GM18511 (cell line): Measurements from ENCODE around the gene GMIP.
"Not testable (repeated sequence)": the region's sequence is repeated elsewhere in the genome, so short reads cannot be mapped to it uniquely, and the experiment has no call there.

Source experiments
- ATAC-seq: cut with Tn5 transposase; IDR thresholded peaks from one replicate; pipeline ENCODE4 v1.9.1; 2021; ENCODE audit warnings: mild to moderate bottlenecking, moderate library complexity; ENCODE audit not compliant: unreplicated experiment

Gene GMIP

DNA sequence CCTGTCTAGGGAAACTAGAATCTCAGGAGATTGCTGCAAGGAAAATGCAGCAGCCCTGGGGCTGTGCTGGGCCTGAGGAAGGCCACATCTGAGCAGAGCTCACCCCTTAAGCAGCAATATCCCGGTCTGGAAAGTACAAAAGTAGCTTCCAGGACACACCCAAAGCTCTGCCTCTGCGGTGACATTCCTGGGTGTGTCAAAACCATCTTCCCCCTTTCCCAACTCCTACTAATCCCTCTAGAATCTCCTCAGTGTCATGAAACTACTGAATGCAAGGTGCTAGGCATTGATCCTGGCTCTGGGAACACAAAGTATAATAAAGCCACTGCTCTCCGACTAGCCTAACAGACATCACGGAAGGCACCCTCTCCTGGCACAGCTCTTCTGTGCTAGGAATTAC is 30.0 kb downstream of the GMIP start:
- no peak for ATAC-seq

DNA sequence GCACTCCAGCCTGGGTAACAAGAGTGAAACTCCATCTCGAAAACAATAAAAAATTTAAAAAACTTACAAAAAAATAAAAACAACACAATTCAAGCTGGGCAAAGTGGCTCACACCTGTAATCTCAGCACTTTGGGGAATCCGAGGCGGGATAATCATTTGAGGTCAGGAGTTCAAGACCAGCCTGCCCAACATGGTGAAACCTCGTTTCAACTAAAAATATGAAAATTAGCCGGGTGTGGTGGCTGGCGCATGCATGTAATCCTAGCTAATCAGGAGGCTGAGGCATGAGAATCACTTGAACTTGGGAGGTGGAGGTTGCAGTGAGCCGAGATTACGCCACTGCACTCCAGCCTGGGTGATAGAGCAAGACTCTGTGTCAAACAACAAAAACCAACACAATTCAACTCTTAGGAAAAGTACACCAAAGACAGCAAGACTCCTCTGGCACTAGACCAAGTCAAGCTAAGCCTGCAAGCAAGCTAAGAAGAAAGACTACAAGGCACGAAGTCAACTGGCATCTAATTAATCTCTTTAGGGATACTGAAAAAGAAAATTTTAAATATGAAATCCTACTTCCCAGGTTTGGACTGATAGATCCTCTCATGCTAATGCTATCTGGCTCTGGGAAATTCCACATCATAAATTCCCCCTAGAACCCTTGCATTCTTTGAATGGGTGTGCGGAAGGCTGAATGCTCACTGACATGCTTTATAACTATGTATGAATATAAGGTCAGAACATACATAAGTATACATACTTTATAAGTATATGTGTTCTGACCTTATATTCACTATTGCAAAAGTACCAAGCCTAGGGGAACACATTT is 32.9 kb downstream of the GMIP start:
- ATAC-seq, result no peak

DNA sequence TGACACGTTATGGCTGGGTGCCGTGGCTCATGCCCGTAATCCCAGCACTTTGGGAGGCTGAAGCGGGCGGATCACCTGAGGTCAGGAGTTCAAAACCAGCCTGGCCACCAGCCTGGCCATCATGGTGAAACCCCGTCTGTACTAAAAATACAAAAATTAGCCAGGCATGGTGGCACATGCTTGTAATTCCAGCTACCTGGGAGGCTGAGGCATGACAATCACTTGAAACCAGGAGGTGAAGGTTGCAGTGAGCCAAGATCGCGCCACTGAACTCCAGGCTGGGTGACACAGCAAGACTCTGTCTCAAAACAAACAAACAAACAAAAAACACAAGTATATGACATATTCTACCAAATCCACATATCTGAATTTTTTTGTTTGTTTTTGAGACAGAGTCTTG is 36.8 kb downstream of the GMIP start:
- ATAC-seq, result not testable (repeated sequence)

- no peak for ATAC-seq
Measured at GRCh38 chr19:19606021-19606420, 37.4 kb downstream of the GMIP start.

- ATAC-seq, result no peak
Measured at GRCh38 chr19:19602713-19603324, 40.6 kb downstream of the GMIP start.

GRCh38 chr19:19602136-19602712 is 41.2 kb downstream of the GMIP start:
- ATAC-seq, result no peak

DNA sequence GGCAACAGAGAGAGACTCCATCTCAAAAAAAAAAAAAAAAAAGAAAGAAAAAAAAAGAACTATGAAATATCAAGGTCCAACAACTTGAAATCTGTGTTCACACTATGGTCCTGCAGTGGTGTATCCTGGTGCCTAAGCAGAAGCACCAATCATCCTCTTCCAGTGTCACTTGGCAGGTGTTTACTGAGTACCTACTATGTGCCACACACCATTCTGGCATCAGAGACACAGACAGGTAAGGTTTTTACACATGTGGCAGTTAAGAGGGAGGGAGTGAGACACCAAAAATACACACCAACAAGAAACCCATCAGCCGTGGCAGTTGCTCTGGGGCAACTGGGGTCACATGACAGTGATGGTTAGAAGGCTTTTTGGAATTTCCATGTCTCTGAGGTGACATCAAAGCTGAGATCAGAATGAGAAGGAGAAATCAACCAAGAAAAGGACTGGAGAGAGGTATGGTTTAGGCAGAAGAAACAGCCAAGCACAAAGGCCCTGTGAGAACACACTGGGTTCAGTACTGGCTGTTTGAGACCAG is 42.6 kb downstream of the GMIP start:
- no peak for ATAC-seq

DNA sequence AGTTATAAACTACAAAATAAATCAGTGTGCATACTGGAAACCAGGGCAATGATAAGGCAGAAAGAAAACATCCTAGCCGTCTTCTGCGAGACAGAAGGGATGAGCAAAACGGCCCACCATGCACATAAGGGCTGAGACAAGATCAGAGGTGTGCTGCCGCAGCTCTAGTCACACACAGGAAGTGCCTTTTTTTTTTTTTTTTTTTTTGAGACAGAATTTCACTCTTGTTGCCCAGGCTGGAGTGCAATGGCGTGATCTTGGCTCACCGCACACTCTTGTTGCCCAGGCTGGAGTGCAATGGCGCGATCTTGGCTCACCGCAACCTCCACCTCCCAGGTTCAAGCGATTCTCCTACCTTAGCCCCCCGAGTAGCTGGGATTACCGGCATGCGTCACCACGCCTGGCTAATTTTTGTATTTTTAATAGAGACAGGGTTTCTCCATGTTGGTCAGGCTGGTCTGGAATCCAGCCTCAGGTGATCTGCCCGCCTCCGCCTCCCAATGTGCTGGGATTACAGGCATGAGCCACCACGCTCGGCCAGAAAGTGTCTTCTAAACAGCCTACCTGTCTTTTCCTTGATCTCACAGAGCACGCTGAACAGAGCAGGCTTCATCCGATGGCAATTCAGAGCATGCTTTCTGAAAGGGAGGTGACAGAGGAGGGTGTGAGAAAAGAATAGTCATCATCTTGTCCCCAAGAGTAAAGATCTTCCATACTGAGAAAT is 44.6 kb downstream of the GMIP start:
- peak; percentile 35 for ATAC-seq

DNA sequence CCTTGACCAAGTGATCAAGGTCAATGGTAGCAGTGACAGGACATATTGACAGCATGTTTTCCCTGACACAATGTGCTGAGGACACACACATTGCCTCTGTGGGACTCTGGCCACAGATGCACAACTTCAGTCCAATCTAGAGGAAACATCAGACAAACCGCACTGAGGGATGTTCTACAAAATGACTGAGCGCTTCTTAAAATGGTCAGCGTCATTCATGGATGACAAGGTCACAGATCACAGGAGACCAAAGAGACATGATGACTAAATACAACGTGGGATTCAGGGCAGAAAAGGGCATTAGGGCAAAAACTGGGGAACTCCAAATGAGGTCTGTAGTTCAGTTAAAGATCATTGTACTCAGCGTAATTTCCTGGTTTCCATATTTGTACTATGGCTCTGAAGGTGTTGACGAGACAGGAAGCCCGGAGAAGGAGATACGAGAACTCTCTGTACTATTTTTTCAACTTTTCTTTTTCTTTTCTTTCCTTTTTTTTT is 45.6 kb downstream of the GMIP start:
- ATAC-seq, result peak; percentile 71

GRCh38 chr19:19595171-19595701 is 48.2 kb downstream of the GMIP start:
- no peak for ATAC-seq

- no peak for ATAC-seq
Measured at GRCh38 chr19:19594381-19594780, 49.1 kb downstream of the GMIP start.

DNA sequence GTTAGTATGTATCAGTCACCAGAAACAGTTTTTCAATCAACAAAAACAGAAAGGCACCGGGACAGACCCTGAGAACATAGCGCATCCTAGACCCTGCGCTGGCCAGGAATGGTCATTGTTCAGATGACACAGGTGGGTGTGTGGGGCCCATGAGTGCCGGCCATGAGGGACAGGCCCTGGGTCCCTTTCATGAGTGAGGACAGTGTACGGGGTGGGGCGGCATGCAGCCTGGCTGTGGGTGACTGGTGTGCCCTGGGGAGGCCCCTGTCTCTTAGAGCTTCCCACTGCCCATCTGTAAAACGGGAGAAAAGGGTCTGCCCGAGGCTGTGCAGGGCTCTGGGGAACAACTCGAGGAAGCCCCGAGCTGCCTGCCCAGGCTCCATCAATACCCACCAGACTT is 50.8 kb downstream of the GMIP start:
- no peak for ATAC-seq

- peak; percentile 81 for ATAC-seq
Measured at GRCh38 chr19:19591133-19591825, 52.2 kb downstream of the GMIP start.

DNA sequence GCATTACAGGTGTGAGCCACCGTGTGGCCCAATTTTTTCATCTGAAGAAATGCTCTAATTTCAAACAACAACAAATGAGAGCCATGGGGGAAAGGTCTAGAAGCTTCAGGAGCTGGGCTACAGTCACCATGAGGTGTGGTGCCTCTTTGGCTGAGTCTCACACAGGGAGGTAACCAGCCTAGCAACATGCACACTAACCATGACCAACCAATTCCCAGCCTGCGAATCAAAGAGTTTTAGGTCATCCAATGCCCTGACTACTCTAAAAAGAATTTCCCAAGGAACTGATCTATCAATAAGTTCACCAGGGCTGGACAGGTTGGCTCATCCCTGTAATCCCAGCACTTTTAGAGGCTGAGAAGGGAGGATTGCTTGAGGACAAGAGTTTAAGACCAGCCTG is 54.9 kb downstream of the GMIP start:
- no peak for ATAC-seq

DNA sequence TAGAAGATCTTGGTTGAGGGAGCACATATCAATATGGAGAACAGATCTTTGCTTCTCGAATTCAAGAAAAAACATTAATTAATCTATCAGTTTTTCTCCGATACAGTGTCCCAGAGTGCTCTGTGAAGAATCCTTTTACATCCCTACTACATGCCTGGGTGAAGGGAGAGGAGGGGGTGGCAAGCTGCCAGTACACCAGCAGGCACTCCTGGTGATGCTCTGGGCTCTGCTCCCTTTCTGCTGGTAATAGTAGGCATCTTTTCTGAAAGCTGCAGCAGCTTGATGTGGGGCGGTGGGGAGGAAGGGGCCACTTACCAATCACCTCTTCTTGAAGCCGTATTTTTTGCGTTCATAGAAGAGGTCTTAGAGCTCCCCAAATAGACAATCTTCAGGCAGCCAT is 55.7 kb downstream of the GMIP start:
- no peak for ATAC-seq

DNA sequence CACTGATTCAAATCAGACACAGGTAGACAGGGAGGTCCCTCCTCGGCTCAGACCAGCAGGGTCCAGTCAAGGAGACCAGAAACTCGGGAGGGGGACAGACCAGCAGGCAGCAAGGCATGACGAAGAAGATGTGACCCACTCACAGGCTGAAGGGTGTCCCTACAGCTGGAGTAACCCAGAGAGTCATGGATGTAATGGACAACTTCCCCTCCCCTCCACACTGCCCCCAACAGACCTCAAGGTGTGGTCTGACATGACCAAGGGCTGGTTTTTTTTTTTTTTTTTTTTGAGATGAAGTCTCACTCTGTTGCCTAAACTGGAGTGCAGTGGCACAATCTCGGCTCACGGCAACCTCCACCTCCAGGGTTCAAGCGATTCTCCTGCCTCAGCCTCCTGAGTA is 59.1 kb downstream of the GMIP start:
- no peak for ATAC-seq

DNA sequence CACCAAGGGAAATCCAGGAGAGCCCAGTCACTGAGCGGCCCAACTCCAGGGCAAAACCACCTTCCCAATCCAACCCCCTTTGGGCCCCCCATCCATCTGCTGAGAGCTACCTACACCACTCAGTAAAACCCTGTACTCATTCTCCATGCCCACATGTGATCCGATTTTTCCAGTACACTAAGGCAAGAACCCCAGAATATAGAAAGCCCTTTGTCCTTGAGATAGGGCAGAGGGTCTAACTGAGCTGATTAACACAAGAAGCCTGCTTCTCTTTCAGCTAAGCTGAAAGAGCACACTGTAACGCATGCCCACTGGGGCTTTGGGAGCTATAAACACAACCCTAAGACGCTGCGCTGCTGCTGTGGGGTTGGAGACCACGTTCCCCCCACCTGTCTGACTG is 61.0 kb downstream of the GMIP start:
- ATAC-seq, result no peak

DNA sequence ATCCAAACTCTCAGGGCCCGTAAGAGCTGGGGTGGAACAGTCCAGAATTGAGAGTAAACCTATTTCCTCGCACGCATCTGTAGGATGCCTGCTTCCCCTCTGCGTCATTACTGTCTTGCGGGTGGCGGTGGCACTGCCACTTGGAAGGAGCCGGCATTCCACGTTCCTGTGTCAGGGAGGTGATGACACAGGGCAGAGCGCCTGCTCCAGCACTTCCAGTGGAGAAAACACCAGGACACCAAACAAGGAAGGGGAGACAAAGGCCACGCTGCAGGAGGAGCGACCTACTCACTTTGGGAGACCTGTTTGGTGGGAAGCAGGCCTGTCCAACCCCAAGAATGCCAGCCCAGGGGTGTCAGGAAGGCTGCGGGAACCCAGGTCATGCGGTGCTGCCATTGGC is 62.1 kb downstream of the GMIP start:
- no peak for ATAC-seq

DNA sequence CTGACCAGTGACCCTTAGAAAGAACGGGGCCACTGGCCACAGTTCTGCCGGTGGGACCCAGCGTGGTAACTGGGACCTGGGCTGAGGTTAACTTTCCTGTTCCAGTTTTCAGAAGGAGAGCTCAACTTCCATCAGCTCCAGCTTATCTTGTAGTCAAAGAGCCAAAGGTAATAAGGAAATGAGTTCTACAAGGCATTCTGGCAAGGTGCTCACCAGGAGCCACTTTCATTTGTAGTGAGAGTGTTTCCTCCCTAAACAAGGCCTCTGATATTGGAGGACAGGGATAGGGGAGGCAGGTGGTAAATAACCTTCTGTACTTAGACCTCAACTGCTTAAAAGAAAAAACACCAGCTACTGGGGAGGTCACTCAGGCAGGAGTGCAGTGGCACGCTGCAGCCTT is 63.0 kb downstream of the GMIP start:
- no peak for ATAC-seq
